ENCODE data around the gene ICAM2. TPM values are rescaled to one million over a fixed set of nuclear protein-coding genes. Genes with fewer than 3 reads are reported as not detected.

The ICAM2 gene
- total RNA-seq (2014; rRNA removed; shearing (Covaris generic); ENCODE audit: low replicate concordance), result not detected in 2 replicates

DNA sequence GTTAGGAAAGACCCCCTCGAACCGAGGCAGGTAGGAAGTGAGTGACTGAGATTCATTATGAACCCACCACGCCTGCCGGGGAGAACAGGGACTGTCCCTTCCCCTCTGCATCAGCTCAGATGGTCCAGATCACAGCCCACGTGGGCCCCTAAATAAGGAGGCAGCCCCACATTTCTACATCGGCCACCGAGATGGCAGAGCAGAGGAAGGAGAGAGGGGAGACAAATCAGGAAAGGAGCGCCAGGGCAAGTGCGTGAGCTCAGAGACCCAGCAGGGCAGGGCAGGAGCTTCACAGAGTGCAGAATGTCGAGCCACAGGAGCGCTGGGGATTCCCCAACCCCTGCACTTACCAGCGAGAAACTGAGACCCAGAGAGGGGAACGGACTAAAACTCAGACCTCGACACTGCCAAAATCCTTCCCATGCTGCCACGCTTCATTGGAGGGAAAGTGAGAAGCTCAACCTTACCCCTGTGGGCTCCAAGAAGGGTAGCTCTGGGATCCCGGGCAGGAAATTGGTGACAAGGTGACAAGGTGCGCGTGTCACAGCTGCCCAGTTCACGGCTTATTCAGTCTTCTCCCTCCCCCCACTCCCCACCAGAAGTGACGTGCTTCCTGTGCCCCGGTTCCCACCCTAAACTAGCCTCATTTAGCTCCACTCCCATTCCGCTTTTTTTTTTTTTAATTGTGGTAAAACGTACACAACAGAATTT, at the start of gene ICAM2:
TSS of gene ICAM2 (minus strand) at position 578 of the 711 bp plus-strand sequence. CDS start 13,942 bp downstream, outside the sequence.
- in situ Hi-C loops (cut with HindIII; ENCODE audit: low pct_unique_long_range_greater_than_20kb, low sequenced_read_pairs), result no loop called here
- no peak for DNase-seq (ENCODE audit: low read depth)

DNA sequence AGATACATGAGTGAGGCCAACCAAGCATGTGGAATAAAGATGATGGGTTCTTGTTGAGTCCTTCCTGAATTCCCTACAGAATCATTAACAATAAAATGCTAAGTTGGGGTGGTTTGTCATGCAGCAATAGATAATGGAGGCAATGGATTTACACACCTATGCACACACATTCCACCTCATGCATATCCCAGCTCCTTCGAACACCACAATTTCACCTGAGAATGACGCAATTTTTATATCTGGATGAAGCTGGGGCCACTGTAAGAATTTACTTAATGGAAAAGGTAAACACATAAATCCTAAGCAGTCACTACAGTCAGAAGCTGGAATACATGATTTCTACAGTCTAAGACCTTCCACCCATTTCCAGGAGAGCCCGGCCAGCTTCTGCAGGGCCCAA, 49.8 kb upstream of the ICAM2 start:
- in situ Hi-C loops (cut with HindIII; ENCODE audit: low pct_unique_long_range_greater_than_20kb, low sequenced_read_pairs), result no loop called here
- DNase-seq (ENCODE audit: low read depth), result no peak

DNA sequence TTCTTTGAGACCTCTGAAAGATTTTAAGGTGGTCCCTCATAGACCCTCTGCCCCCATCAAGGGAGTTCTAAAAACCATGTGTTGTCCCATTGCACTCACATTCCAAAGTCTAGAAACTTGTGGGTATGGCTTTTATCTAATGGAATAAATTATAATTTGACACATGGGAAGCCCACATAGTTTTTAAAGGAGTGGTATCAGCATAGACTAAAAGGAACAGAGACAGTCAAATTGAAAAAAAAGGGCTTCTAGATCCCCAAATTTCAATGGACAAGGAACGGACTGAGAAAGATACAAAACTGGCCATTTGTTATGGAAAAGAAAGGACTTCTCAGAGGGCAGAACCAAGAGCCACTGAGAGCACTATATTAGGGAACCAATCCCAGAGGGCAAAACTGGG, 48.7 kb upstream of the ICAM2 start:
- in situ Hi-C loops (cut with HindIII; ENCODE audit: low pct_unique_long_range_greater_than_20kb, low sequenced_read_pairs), result no loop called here
- no peak for DNase-seq (ENCODE audit: low read depth)

DNA sequence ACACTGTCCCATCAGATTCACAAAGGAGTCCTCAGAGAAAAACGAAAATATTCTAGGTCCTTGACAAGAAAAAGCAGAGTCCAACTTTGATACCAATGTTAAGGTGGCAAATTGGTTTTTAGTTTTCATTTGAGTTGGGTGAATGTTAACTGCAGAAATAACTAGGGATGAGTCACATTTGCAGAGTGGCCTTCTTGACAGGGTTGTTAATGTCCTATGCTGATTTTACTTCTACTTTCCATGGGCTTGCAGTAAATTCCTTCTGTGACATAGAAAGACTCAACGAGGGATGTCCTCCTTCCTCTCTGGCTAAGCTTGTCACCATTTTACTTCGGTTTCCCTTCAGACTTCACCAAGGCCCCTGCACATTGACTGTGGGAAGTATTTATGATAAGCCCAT, 47.2 kb upstream of the ICAM2 start:
- in situ Hi-C loops (cut with HindIII; ENCODE audit: low pct_unique_long_range_greater_than_20kb, low sequenced_read_pairs), result no loop called here
- no peak for DNase-seq (ENCODE audit: low read depth)

DNA sequence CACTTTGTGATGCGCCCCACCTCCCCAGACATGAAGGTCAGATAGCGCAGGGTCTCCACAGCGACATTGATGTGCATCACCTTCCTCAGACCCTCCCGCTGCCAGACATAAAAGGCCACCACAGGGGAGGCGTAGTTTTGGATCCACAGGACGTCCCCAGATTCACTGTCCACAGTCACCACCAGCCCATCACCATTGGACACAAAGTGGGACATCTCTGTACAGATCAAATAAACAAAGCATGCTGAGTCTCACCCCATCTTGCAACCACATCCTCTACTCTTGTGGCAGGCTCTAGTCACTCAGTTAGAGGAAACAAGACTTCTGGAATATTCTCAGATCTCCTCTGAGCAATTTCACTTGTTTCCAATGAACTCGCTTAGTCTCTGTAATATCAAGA, 46.3 kb upstream of the ICAM2 start:
- no peak for DNase-seq (ENCODE audit: low read depth)
- in situ Hi-C loops (cut with HindIII; ENCODE audit: low pct_unique_long_range_greater_than_20kb, low sequenced_read_pairs), result no loop called here

DNA sequence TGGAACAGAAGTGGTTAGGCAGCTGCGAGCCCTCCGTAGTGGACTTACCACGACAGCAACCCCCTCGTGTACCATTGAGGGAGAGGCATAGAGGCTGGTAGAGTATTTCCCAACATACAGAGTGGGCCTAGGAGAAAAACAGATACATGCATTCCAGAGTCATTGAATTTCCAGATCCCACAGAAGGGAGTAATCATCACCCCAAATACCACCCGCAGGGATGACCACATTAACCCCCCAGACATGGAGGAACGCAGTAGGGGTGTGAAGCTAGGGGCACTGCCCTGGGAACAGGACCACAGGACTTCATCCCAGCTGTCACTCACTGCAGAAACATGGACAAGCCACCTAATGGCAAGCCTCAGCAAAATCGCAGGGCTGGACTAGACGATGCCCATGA, 44.7 kb upstream of the ICAM2 start:
- in situ Hi-C loops (cut with HindIII; ENCODE audit: low pct_unique_long_range_greater_than_20kb, low sequenced_read_pairs), result no loop called here
- DNase-seq (ENCODE audit: low read depth), result no peak

DNA sequence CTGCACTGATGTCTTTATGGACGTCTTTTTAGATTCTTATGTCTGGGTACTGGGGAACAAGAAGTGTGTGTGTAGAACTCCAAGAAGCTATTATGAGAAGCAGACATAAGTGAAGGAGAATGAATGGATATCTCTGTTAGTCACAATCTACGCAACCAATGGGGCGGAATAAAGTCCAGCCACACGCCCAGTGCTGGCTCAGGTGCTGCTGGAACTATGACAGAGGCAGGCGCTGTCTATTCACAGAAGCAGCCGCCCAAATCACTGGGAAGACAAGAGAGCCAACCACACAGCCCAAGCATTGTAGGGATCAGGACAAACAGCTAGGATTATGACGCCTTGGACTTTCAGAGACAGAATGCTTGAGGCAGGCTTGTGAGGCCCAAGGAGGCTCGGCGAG, 43.9 kb upstream of the ICAM2 start:
- DNase-seq (ENCODE audit: low read depth), result no peak
- in situ Hi-C loops (cut with HindIII; ENCODE audit: low pct_unique_long_range_greater_than_20kb, low sequenced_read_pairs), result no loop called here

DNA sequence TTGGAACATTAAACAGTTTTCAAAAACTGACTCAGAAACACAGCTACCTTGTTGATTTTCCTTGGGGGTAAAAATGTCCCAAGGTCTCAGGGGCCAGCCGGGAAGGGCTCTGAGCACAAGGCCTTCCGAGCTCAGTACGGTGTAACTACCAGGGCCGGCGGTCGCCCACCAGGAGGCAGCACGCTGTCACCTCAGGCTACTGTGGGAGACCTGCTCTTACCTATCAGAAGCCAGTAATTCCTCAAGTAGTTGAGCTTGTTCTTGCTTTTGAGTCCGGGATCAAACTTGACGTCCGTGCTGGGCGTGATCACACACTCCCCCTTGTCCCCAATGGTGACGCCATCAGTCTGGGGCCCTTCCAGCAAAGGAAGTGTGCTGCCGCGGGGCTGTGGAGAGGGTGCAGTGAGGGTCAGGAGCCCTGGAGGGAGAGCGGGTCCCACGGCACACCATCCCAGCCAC, 43.4 kb upstream of the ICAM2 start:
- in situ Hi-C loops (cut with HindIII; ENCODE audit: low pct_unique_long_range_greater_than_20kb, low sequenced_read_pairs), result no loop called here
- DNase-seq (ENCODE audit: low read depth), result no peak

DNA sequence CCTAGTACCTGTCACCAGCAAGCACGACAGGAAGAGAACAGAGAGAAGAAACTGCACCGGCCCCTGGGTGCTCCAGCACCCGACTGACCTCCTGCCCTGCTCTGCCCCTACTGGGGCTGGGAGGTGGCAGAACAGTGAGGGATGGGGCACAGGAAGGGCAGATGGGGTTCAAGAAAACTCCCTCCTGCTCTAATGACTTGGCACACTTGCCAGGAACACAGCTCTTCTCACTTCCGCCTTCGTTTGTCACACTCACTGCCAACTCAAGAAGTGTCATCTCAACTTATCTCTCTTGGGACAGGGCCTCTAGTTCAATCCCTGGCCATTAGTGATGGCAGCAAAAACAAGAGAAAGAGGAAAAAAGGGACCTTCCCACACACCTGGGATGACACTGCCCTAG, 42.7 kb upstream of the ICAM2 start:
- no peak for DNase-seq (ENCODE audit: low read depth)
- in situ Hi-C loops (cut with HindIII; ENCODE audit: low pct_unique_long_range_greater_than_20kb, low sequenced_read_pairs), result no loop called here

DNA sequence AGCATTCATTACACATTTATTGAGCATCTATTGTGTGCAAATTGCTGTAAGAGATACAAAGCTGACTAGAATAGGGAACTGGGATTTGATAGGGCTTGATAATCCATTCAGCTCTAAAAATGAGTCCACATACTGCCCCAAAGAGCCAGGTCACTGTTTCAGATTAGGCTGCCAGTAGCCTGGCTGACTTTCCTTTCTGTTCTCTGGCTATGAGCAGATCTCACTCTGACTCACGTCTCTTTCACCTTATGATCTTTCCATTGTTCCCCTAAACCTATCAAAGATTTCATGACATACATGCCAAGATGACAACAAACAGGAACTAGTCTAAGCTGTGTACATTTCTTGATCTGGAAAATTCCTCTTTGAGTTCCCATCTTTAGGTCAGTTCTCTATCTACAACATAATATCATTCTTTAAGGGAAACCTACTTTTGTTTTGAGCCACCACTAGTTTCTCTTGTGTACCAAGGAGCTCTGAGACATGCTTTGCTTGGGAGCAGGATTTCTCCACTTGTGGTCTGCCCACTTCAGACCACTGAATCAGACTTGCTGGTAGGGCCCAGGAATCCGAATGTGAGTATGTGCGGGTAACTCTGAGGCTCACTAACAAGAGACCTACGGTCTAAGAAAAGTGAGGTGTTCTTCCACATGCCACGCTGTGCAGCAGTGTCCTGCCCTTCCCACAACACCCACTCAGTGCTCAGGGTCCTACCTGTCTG, 40.9 kb upstream of the ICAM2 start:
- no peak for DNase-seq (ENCODE audit: low read depth)
- in situ Hi-C loops (cut with HindIII; ENCODE audit: low pct_unique_long_range_greater_than_20kb, low sequenced_read_pairs), result no loop called here

DNA sequence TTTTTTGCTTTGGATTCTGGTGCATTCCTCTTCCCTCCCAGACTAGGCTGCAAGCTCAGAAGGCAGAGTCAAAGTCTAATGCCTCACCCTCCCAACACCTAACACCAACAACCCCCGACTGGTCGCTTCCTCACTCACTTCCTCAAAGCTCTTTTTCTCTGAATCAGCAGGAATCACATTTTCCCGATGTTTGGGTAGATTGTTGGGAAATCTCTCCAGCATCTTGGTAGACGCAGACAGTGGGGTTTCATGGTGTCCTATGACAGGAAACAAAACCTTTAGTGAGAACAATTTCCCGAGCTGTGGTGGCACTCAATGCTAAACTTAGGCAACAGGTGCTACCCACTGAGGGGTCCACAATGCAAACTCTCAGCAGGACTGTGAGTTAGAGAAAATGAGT, 39.9 kb upstream of the ICAM2 start:
- in situ Hi-C loops (cut with HindIII; ENCODE audit: low pct_unique_long_range_greater_than_20kb, low sequenced_read_pairs), result no loop called here
- no peak for DNase-seq (ENCODE audit: low read depth)

DNA sequence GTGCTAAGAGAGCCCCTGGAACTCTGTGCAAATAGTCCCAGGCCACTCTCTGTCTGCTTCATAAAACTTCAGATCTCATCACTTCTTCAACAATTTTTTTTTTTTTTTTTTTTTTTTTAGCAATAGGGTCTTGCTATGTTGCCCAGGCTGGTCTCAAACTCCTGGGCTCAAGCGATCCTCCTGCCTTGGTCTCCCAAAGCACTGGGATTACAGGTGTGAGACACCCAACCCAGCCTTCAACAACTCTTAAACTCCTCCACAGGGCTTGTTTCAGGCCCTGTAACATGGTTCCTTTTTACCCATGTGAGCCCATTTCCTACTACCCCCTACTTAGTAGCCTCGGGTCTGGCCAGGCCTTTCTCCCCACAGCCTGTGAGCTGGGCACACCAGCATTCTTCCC, 39.3 kb upstream of the ICAM2 start:
- in situ Hi-C loops (cut with HindIII; ENCODE audit: low pct_unique_long_range_greater_than_20kb, low sequenced_read_pairs), result no loop called here
- no peak for DNase-seq (ENCODE audit: low read depth)

DNA sequence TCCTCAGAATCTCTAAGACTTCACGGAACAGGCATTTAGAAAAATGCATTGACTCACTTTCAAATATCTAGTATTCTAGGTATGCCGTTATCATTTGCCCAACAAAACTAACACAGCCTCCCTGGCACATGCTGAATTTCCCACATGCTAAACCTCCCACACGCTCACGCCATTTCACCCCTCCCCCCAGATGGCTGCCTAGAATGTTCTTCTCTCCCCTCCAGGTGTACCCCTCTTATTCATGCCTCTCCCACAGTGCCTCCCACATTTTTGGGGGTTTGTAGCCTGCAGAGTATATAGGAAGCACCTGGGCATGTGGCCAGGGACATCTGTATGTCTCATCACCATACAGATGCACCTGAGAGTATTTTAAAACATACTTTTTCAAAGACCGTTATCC, 38.2 kb upstream of the ICAM2 start:
- DNase-seq (ENCODE audit: low read depth), result no peak
- in situ Hi-C loops (cut with HindIII; ENCODE audit: low pct_unique_long_range_greater_than_20kb, low sequenced_read_pairs), result no loop called here

DNA sequence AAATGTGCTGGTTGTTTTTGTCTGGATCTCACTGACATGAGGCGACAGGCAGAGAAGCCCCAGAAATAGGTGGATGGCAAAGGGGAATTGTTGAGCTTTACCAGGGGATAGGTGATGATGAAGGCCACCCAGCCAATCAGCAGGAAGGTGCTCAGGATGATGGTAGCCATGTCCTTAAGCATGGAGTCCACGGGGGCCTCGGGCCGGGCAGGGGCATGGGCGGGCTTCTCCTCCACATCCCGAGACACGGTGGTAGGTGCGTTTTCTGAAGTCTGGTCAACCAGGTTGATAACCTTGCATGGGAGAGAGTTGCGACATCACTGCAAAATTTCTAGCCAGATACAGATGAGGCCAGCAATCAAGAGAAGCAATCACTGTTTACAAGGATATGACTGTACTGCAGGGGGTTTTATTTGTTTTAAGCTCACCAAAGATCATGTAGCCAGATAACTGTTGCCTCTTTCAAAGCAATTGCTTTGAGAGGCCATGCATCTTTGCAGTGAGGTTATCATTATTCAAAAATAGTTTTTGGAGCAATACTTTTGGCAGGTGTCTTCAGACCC, 37.3 kb upstream of the ICAM2 start:
- in situ Hi-C loops (cut with HindIII; ENCODE audit: low pct_unique_long_range_greater_than_20kb, low sequenced_read_pairs), result no loop called here
- no peak for DNase-seq (ENCODE audit: low read depth)

DNA sequence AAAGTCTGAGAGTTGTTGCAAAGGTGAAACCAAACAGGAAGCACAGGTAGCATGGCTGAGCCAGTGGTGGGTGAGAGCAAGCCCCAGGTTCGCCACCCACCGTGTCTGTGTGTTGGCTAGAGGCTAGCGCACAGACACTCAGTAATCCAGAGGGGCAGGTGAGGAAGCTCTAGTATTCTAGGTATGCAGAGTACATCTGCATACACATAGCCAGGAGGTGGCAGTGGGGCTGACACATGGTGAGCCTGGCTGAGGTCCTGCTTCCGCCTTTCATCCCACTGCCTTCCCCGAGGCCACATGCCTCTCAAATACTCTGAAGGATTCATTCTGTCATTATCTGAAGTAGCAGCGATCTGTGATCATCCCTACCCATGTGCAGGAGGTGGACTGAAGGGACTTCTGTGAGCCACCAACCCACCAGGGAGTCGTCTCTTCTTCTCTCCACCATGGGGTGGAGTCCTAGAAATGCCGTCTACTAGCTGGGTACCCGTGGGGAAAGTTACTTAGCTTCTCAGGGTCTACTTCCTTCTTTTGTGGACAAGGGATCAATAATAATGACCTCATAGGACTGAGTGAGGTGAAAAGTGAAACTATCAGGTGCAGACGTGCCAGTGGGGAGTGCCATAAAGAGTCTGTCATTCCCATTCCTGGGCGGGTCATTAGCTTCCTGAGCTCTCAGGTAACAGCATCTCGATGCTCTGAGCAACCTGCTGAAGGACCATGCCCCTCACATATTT, 36.0 kb upstream of the ICAM2 start:
- no peak for DNase-seq (ENCODE audit: low read depth)
- in situ Hi-C loops (cut with HindIII; ENCODE audit: low pct_unique_long_range_greater_than_20kb, low sequenced_read_pairs), result no loop called here

DNA sequence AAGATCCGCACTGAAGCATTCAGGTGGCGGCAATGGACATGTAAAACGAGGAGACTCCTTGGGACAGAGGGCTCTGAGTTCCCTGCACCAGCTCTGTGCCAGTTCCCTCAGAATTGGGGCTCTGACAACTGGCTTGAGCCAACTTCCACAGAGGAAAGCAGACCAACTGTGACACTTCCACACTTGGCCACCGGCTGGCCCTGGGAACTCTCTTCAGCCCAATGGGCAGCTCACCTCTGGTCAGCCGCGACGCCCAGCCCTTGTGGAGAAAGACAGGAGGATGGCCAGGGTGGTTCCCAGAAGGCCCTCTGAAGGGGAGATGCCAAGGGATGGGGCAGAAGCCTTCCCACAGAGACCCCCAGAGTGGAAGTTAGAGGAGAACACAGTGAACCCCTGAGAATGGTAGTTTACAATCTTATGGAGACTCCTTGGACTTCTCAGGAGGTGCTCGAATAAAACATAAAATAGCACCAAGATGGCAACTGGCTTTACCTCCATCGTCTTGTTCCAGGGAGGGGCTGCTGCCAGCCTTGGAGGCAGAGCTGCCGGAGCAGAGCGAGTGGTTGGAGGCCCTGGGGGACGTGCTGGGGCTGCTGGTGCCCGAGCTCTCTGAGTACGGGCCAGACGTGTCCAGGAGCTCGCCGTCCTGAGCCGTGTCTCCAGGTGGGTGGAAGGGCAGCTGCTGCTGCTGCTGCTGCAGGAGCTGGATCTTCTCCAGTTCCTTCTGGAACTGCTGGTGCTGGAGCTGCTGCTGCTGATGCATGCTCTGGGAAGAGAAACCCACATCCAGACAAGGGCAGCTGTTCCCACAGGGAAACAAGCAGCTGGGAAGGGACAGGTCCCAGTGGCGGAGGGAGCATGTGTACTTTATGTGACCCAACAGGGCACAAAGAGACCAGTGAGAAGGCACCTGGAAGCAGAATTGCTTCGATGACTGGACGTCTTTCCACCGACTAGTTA, 35.0 kb upstream of the ICAM2 start:
- in situ Hi-C loops (cut with HindIII; ENCODE audit: low pct_unique_long_range_greater_than_20kb, low sequenced_read_pairs), result no loop called here

DNA sequence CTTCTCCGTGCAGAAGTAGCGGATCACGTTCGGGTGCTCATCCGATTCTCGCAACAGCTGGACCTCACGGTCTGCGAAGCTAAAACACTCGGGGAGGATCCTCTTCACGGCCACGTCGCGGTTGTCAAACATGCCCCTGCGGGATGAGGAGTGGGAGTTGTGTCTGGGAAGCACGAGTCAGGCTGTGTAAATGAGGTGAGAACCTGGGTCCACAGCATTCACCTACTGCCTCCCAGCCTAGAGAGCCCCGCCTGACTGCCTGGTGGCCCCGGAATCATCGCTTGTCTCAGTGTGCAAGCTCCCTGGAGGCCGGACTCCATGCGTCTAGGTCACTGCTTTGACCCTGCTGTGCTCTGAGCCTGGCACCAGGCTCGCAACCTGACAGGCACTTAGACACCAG, 33.9 kb upstream of the ICAM2 start:
- DNase-seq (ENCODE audit: low read depth), result no peak
- in situ Hi-C loops (cut with HindIII; ENCODE audit: low pct_unique_long_range_greater_than_20kb, low sequenced_read_pairs), result no loop called here

More for the DNA sequence above, 35.0 kb upstream of the ICAM2 start:
- no peak for DNase-seq (ENCODE audit: low read depth)

DNA sequence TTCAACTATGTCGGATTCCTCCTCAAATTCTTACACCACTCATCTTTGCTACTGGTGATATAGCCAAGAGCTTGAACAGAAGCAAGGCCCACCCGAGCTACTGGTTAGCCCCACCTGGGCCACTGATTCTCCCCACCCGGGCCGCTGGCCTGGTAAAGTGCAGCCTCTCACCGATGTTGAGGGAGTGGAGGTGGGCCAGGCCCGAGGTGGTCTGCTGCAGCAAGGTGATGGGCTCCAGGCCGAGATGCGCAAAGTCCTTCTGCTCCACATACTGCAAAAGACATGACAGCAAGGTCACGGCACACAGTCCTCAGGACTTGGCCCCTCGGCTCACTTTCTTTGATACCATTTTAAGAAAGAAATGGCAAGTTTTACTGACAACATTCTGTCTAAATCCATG, 32.7 kb upstream of the ICAM2 start:
- in situ Hi-C loops (cut with HindIII; ENCODE audit: low pct_unique_long_range_greater_than_20kb, low sequenced_read_pairs), result no loop called here
- no peak for DNase-seq (ENCODE audit: low read depth)

Data from Caki2 (cell line).